Esophagus muscularis mucosa (tissue), 4 donors: ENCODE results near the gene RBM17.

Experiments
- EP300 ChIP-seq: sonication (generic); formaldehyde crosslinking; IDR thresholded peaks from one replicate; pipeline ENCODE4 v1.6.1; 2017; ENCODE audit warnings: antibody characterized with exemption
- POLR2A ChIP-seq: fragments of 450-650 bp; IDR thresholded peaks from one replicate; pipeline ENCODE4 v1.6.1; 2017; ENCODE audit warnings: antibody characterized with exemption, moderate library complexity, mild to moderate bottlenecking, low read depth
- POLR2AphosphoS5 ChIP-seq, 2 donors: sonication (generic); formaldehyde crosslinking; IDR thresholded peaks; one replicate each; pipeline ENCODE4 v1.6.1; 2017; ENCODE audit warnings: antibody characterized with exemption in 2 of 2
- TF ChIP-seq, protein P1 (sequence below), 3 experiments: fragments of 200-600 bp in 2 of 3; fragments of 450-650 bp in 1 of 3; sonication (generic) in 2 of 3; IDR thresholded peaks; one replicate each; pipeline ENCODE4 v1.5.1; 2017 to 2019; ENCODE audit warnings: antibody characterized with exemption in 3 of 3, mild to moderate bottlenecking in 2 of 3, moderate library complexity in 1 of 3

DNA sequence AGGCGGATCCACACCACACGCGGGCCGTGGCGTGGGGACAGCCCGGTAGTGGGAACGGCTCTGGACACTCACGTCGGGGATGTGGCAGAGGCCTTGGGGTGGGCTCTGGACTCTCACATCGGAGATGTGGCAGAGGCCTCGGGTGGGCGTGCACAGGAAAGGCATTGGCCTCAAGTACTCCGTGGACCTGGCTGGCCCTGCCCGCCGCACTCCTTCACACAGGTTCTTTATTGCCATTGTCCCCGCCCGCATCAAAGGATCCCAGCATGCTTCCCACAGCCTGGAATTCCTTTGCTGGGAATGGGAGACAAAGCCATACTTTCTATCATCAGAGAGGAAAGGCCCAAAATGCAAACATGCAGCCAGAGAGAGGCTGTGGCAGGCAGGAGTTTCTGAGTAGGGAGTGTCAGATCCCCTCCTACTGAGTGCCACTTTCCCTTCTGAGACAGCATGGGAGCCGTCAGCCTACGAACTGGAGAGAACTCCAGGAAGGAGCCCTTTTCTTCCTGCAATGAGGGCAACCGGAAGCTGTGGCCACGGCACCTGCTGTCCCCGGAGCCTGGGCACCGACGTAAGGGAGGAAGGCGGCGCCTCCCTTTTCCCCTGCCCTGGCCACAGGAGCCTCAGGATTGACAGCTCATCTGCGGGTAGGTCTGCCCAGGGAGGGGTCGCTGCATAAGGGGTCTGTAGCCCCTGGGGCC lies 51.5 kb downstream of the RBM17 start:
- TF ChIP-seq POLR2AphosphoS5 (IDR thresholded peaks at IDR 0.05) (no peak), POLR2A (no peak), EP300 (no peak)
- TF ChIP-seq, protein P1, sequence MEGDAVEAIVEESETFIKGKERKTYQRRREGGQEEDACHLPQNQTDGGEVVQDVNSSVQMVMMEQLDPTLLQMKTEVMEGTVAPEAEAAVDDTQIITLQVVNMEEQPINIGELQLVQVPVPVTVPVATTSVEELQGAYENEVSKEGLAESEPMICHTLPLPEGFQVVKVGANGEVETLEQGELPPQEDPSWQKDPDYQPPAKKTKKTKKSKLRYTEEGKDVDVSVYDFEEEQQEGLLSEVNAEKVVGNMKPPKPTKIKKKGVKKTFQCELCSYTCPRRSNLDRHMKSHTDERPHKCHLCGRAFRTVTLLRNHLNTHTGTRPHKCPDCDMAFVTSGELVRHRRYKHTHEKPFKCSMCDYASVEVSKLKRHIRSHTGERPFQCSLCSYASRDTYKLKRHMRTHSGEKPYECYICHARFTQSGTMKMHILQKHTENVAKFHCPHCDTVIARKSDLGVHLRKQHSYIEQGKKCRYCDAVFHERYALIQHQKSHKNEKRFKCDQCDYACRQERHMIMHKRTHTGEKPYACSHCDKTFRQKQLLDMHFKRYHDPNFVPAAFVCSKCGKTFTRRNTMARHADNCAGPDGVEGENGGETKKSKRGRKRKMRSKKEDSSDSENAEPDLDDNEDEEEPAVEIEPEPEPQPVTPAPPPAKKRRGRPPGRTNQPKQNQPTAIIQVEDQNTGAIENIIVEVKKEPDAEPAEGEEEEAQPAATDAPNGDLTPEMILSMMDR (IDR thresholded peaks at IDR 0.05), result no peak
